Measurements from ENCODE around the gene HSF5. TPM values are rescaled to one million over a fixed set of nuclear protein-coding genes. Genes with fewer than 3 reads are reported as not detected.
A peak's percentile ranks its signal among the peaks of the same experiment; 100 is the strongest.

The HSF5 gene
- total and polyA plus RNA-seq, 2 of the 13 experiments (the other 11 are each of a cell fraction or from before 2014, with no cell fraction given) = not detected

- H3K4me1 ChIP-seq (ENCODE audit: insufficient read depth, low read length) = peaks cover 13% of the 10 kb centered on the region
- CTCF ChIA-PET (ENCODE audit: low intra/inter-chr PET ratio, low total read pairs) = no interaction called here
- ATAC-seq (no peak), FAIRE-seq (peak; percentile 57), DNase-seq (ENCODE audit: low spot score) (no peak)
- POLR2A ChIA-PET = no interaction called here
- no peaks in the 10 kb centered on the region for H3K27me3 ChIP-seq (ENCODE audit: control insufficient read depth in 1 of 2, insufficient read depth in 2 of 2, low read length in 2 of 2)
- H3K27ac ChIP-seq (ENCODE audit: extremely low read length, insufficient read depth, low read length) = no peak overlapping the region
- 92% methylated on average over 26 of the region's 26 CpGs for WGBS (ENCODE audit: low lambda C conversion rate)
- intact Hi-C loops (cut with micrococcal nuclease; ENCODE audit: unreplicated experiment) = no loop called here
- no peaks in the 10 kb centered on the region for H3K79me2 ChIP-seq (ENCODE audit: insufficient read depth, low read length)
- no peak overlapping the region for H3K9ac ChIP-seq (ENCODE audit: insufficient read depth, low read depth, low read length)
- in situ Hi-C loops (cut with HindIII; ENCODE audit: extremely low pct_ligation_motif_present, low pct_unique_long_range_greater_than_20kb) = no loop called here
- TF ChIP-seq POGZ (CRISPR knock-in tag; IDR thresholded peaks at IDR 0.05) (no peak), AGO2 (optimal IDR thresholded peaks at IDR 0.05; ENCODE audit: low read depth, low read length) (peak; percentile 16)
- H3K4me3 ChIP-seq (replicated peaks in 1 of 3; ENCODE audit: insufficient read depth in 1 of 3, low read depth in 2 of 3, low read length in 3 of 3) = no peak overlapping the region
- peaks cover 23 to 47% of the 10 kb centered on the region in 2 experiments for H3K36me3 ChIP-seq (replicated peaks in 1 of 2; ENCODE audit: control insufficient read depth in 1 of 2, insufficient read depth in 2 of 2, low read length in 2 of 2)
- H4K20me1 ChIP-seq (ENCODE audit: insufficient read depth, low read length) = peaks cover 5% of the 10 kb centered on the region; the same call in 1 of the 2 replicates
- H2AFZ ChIP-seq (ENCODE audit: low read length) = no peak overlapping the region
- H3K9me3 ChIP-seq (ENCODE audit: low read length) = no peaks in the 10 kb centered on the region
- no TSS peak for BruUV-seq (replicated peaks)
- no peak overlapping the region for H3K4me2 ChIP-seq (ENCODE audit: low read depth, low read length)
These were observed 251 bp upstream of the HSF5 start for GRCh38 chr17:58488428-58488890.

- CTCF ChIA-PET (ENCODE audit: low intra/inter-chr PET ratio, low total read pairs) = no interaction called here
These were observed 3.6 kb downstream of the HSF5 start for GRCh38 chr17:58484600-58484999.

More at GRCh38 chr17:58484600-58484999, 3.6 kb downstream of the HSF5 start:
- 8% methylated on average over 3 of the region's 3 CpGs for WGBS (ENCODE audit: low lambda C conversion rate)
- Histone ChIP-seq H3K9me3 (ENCODE audit: low read length) (no peaks in the 10 kb centered on the region), H3K9ac (ENCODE audit: insufficient read depth, low read depth, low read length) (no peak overlapping the region), H3K27me3 (ENCODE audit: control insufficient read depth in 1 of 2, insufficient read depth in 2 of 2, low read length in 2 of 2) (no peaks in the 10 kb centered on the region), H3K4me1 (ENCODE audit: insufficient read depth, low read length) (peaks cover 19% of the 10 kb centered on the region), H3K4me2 (ENCODE audit: low read depth, low read length) (no peak overlapping the region), H3K36me3 (replicated peaks in 1 of 2; ENCODE audit: control insufficient read depth in 1 of 2, insufficient read depth in 2 of 2, low read length in 2 of 2) (peaks cover 2 to 11% of the 10 kb centered on the region in 2 experiments; a peak in 3 of 5 replicates), H4K20me1 (ENCODE audit: insufficient read depth, low read length) (peaks cover 2% of the 10 kb centered on the region; the same call in 1 of the 2 replicates), H3K4me3 (replicated peaks in 1 of 3; ENCODE audit: insufficient read depth in 1 of 3, low read depth in 2 of 3, low read length in 3 of 3) (no peak overlapping the region), H3K79me2 (ENCODE audit: insufficient read depth, low read length) (no peaks in the 10 kb centered on the region), H3K27ac (ENCODE audit: extremely low read length, insufficient read depth, low read length) (no peak overlapping the region), H2AFZ (ENCODE audit: low read length) (no peak overlapping the region)
- intact Hi-C loops (cut with micrococcal nuclease; ENCODE audit: unreplicated experiment) = no loop called here
- no TSS peak for BruUV-seq (replicated peaks)
- peak; percentile 33; the same call in 2 of the 3 replicates for ATAC-seq
- POLR2A ChIA-PET = no interaction called here
- TF ChIP-seq PPARG (CRISPR knock-in tag; conservative IDR thresholded peaks at IDR 0.05) (peak; percentile 76), REXO4 (CRISPR knock-in tag; IDR thresholded peaks at IDR 0.05; ENCODE audit: borderline replicate concordance) (no peak), TARDBP (CRISPR knock-in tag; IDR thresholded peaks at IDR 0.05) (0 out of 2 replicates have a peak, but pooled peaks have one; percentile 3)
- in situ Hi-C loops (cut with HindIII; ENCODE audit: extremely low pct_ligation_motif_present, low pct_unique_long_range_greater_than_20kb) = no loop called here
- DNase-seq (ENCODE audit: low spot score) = peak; percentile 50
- peak; percentile 8 for FAIRE-seq

All from HepG2 (cell line).